Peyer's patch (tissue), 4 donors: ENCODE data around the gene MYBPC2.

Experiments used
- POLR2A ChIP-seq, 2 donors: fragments of 450-650 bp; IDR thresholded peaks; one replicate each; pipeline ENCODE4 v1.5.1; 2017; ENCODE audit warnings: antibody characterized with exemption in 2 of 2, mild to moderate bottlenecking in 2 of 2, moderate library complexity in 2 of 2
- TF ChIP-seq, protein P1 (sequence below), 6 experiments: fragments of 450-650 bp in 4 of 6; fragments of 200-600 bp in 2 of 6; sonication (generic) in 1 of 6; IDR thresholded peaks; one replicate each; pipeline ENCODE4 v1.5.1; 2017 to 2019; ENCODE audit warnings: antibody characterized with exemption in 6 of 6, mild to moderate bottlenecking in 3 of 6, moderate library complexity in 1 of 6

DNA sequence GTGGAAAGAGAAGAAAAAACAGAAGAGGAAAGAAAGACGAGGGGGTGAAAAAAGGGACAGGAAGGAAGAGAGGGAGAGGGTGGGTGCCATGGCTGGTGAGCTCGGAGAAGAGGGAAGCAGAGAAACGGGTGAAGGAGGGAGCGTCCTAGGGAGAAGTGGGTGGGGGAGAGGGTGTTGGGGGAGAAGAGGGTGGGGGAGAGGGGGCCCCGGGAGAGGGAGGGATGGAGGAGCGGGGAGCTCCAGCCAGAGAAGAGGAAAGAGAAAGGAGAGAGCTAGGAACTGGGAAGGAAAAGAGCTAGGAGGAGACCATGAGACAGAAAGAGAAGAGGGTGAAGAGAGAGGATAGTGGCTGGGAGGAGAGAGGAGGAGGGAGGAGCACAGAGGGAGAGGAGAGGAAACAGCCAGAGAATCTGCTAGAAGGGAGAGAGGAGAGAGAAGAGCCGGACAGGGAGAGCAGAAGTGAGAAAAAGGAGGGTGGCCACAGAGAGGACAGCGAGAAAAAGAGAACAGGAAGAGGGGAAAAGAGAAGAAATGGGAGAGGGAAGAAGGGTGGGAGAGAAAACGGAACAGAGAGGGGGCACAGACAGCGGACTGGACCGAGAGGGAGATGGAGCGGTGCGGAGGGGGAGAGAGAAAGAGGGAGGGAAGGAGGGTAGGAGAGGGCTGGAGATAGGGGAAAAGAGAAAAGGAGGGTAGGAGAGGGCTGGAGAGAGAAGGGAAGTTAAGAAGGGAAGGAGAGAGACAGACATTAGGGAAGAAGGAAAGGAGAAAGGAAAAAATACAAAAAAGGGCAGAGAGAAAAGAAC, 55.9 kb downstream of the MYBPC2 start:
- TF ChIP-seq, protein P1, sequence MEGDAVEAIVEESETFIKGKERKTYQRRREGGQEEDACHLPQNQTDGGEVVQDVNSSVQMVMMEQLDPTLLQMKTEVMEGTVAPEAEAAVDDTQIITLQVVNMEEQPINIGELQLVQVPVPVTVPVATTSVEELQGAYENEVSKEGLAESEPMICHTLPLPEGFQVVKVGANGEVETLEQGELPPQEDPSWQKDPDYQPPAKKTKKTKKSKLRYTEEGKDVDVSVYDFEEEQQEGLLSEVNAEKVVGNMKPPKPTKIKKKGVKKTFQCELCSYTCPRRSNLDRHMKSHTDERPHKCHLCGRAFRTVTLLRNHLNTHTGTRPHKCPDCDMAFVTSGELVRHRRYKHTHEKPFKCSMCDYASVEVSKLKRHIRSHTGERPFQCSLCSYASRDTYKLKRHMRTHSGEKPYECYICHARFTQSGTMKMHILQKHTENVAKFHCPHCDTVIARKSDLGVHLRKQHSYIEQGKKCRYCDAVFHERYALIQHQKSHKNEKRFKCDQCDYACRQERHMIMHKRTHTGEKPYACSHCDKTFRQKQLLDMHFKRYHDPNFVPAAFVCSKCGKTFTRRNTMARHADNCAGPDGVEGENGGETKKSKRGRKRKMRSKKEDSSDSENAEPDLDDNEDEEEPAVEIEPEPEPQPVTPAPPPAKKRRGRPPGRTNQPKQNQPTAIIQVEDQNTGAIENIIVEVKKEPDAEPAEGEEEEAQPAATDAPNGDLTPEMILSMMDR (IDR thresholded peaks at IDR 0.05) = no peak
- TF ChIP-seq POLR2A (IDR thresholded peaks at IDR 0.05) = no peak
